HG03342 (cell line): Measurements from ENCODE around the gene PACSIN1.

Experiments
- ATAC-seq: cut with Tn5 transposase; IDR thresholded peaks from one replicate; pipeline ENCODE4 v1.9.1; 2021; ENCODE audit warnings: mild to moderate bottlenecking, moderate library complexity; ENCODE audit not compliant: unreplicated experiment

The PACSIN1 gene

GRCh38 chr6:34560366-34561226 lies 94.7 kb downstream of the PACSIN1 start:
- no peak for ATAC-seq

DNA sequence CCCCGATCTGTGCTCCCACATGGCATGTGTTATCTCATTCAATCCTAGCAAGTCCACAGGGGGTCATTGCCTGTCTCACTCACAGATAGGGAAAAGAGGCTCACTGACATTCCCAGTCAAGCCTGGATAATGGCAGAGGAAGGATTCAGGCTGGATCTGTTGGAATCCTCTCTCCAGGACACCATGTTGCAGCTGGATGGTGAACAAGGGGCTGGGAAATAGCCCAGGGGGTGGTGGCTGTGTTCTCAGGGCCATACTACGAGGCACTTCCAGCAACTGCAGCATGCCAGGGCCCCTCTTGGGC lies 95.3 kb downstream of the PACSIN1 start:
- ATAC-seq, result no peak

GRCh38 chr6:34562350-34562749 lies 96.5 kb downstream of the PACSIN1 start:
- no peak for ATAC-seq

GRCh38 chr6:34562861-34563512 lies 97.1 kb downstream of the PACSIN1 start:
- ATAC-seq, result no peak

GRCh38 chr6:34563513-34563870 lies 97.6 kb downstream of the PACSIN1 start:
- ATAC-seq, result no peak

DNA sequence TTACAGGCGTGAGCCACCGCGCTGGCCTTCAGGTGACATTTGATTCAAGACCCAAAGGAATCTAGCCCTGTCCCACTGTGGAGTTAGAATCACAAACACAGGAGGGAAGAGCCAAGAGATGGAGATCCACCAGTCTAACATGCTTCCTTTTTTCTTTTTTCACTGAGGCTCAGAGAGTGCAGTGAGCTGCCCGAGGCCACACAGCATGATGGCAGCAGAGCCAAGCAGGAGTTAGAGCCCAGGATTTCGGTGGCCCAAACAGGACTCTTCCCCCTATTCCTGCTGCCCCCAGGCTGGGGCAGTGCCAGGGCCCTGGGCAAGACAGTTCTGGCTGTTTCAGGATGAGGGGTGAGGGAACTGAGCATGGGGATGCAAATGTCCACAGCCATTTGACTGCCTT lies 98.3 kb downstream of the PACSIN1 start:
- no peak for ATAC-seq

GRCh38 chr6:34565722-34566137 lies 99.9 kb downstream of the PACSIN1 start:
- ATAC-seq, result no peak

DNA sequence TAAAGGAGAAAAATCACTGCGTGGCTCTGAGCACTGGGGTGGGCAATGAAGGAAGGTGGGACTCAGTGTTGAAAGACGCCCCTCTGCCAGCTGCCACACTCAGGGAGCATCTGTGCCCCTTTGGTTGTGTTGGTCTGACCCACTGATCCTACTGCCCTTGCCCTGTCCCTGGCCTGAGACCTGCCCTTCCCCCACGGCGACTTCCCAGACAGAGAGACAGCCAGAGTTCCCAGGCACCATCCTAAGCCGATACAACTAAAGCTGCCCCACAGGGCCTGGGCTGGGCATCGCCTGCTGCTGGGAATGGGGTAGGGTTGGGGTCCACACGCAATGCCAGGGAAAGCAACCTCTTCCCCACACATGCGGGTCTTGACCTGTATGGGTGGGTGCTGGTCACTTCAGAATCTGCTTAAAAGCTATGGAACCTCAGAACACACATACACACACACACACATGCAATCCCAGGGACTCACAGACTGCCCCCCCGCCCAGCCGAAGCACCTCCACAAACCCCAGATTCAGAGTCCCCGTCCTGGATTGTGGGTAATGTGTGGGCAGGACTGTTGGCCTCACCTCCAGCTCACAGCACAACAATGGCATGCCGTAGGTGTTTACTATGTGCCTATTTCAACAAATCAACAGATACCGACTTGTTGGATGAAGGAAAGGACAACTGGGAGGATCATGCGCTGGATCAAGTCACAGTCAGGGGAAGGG lies 101.1 kb downstream of the PACSIN1 start:
- no peak for ATAC-seq

DNA sequence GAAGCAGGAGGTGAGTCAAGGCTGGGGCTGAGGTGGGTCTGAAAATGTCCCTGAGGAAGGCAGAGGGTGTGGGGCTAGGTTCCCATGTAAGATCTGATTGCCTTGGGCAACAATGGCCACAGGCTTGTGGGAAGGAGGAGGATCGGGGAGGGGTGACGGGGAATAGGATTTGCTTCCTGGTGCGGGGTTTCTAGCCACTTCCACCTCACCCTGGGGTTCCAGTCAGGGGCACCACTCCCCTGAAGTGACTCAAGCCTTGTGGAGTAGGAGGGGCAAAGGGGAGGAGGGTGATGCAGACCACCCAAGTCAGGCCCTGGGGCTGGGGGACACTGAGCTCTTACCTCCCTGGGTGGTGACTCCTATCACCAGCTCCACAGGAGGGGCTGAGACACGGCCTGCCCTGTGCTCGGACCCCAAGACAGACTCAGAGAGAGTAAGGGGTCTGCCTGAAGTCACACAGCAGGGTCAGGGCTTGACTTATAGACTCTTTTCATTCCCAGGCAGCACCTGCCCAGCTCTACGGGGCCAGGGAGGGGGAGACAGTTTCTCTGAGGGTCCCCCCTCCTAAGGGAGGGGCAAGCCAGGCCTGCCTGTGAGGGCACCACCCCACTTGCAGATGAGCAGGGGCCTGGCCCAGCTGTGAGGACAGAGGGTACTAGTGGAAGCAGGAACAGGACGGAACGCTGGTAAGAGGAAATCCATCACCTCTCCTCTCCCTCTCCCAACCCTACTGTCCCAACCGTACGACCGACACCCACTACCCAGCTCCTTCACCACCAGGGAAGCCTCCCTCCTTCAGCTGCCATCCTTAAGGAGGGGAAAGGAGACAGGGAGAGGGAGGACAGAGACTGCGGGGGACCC lies 102.7 kb downstream of the PACSIN1 start:
- ATAC-seq, result no peak

- no peak for ATAC-seq
These were observed 103.6 kb downstream of the PACSIN1 start for GRCh38 chr6:34569361-34569973.

GRCh38 chr6:34570066-34570833 lies 104.4 kb downstream of the PACSIN1 start:
- ATAC-seq, result no peak

DNA sequence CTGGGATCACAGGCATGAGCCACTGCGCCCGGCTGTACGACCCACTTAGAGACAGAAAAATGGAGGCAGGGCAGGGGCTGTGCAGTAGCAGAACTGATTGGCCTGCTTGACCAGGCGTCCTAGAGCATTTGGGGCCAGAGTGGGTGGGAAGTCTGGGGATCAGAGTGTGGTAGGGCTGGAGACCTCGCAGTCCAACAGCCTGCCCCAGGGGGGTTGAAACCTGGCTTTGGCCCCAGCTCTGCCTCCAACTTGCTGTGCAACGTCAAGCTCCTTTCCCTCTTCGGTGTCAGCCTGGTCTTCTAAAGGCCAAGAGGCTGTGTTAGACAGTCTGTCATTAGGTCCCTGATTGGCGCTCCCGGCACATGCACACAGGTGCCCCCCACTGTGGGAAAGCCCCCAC lies 105.5 kb downstream of the PACSIN1 start:
- no peak for ATAC-seq

DNA sequence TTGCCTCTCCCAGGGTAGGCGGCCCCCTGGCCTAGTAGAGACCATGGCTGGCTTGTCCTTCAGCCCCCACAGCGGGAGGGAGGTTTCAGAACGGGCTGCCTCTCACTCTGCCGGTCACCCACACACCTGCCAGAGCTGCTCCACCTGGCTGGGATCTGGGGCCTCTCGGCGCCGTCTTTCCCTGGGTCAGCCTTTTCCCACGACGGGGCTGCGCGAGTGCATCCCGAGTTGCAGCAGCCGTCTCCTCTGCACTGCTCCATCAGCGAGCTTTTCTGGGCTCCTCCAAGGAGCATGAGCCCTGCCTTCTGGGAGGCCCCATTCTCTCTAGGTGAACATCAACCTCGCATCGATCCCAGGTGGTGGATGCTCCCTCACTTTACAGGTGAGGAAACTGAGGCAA lies 106.1 kb downstream of the PACSIN1 start:
- no peak for ATAC-seq

DNA sequence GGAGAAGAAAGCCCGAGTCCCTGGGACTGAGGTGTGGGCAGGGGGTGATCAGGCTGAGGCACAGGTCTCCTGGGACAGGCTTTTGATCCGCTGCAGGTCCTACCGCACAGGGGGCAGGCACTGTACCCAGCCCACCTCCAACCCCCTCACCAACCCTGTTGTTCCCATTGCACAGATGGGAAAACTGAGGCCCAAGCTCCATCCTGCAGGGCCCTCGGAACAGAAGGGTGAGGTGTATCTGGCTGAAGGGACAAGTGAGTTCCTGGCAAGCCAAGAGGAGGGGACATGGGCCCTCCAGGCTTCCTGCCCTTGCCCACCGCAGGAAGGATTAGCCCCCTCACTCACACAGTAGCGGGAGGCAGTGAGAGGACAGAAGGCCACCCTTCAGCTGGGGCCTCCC lies 106.7 kb downstream of the PACSIN1 start:
- no peak for ATAC-seq

GRCh38 chr6:34573567-34574183 lies 107.8 kb downstream of the PACSIN1 start:
- ATAC-seq, result no peak

- ATAC-seq, result no peak
These were observed 108.9 kb downstream of the PACSIN1 start for GRCh38 chr6:34574647-34575293.

- no peak for ATAC-seq
These were observed 109.5 kb downstream of the PACSIN1 start for GRCh38 chr6:34575326-34575725.

- ATAC-seq, result no peak
These were observed 110.5 kb downstream of the PACSIN1 start for GRCh38 chr6:34576286-34576955.
